Tibial nerve (tissue), 4 donors: ENCODE results near the gene PBRM1. TPM values are rescaled to one million over a fixed set of nuclear protein-coding genes. Genes with fewer than 3 reads are reported as not detected.

Experiments
- DNase-seq, 2 donors: peaks; one replicate each; pipeline ENCODE4 v3.0.0-alpha.2; 2019; ENCODE audit warnings: low spot score in 2 of 2
- H3K27ac ChIP-seq, 4 donors: fragments of 200-600 bp; sonication (generic) in 3 of 4; one replicate each; pipeline ENCODE4 v1.5.1; 2017 to 2019; ENCODE audit warnings: mild to moderate bottlenecking in 1 of 4
- H3K27me3 ChIP-seq, 2 donors: fragments of 200-600 bp; sonication (generic) in 1 of 2; one replicate each; pipeline versions ENCODE4 v1.5.1 to v1.6.0; 2017 to 2019
- H3K36me3 ChIP-seq, 3 donors: fragments of 200-600 bp; sonication (generic); one replicate each; pipeline ENCODE4 v1.5.1; 2018 to 2019
- H3K4me1 ChIP-seq, 4 donors: fragments of 200-600 bp; sonication (generic) in 3 of 4; one replicate each; pipeline ENCODE4 v1.5.1; 2017 to 2019
- H3K4me3 ChIP-seq, 4 donors: fragments of 200-600 bp; sonication (generic) in 3 of 4; one replicate each; pipeline ENCODE4 v1.5.1; 2017 to 2019; ENCODE audit warnings: mild to moderate bottlenecking in 1 of 4, moderate library complexity in 1 of 4
- H3K9me3 ChIP-seq, 4 donors: fragments of 200-600 bp; sonication (generic) in 3 of 4; one replicate each; pipeline ENCODE4 v1.5.1; 2017 to 2019
- EP300 ChIP-seq, 2 donors: sonication (generic); formaldehyde crosslinking; IDR thresholded peaks; one replicate each; pipeline ENCODE4 v1.6.1; 2017; ENCODE audit warnings: antibody characterized with exemption in 2 of 2, mild to moderate bottlenecking in 1 of 2
- POLR2A ChIP-seq, 2 donors: fragments of 450-650 bp; IDR thresholded peaks; one replicate each; pipeline ENCODE4 v1.6.1; 2017; ENCODE audit warnings: antibody characterized with exemption in 2 of 2, mild to moderate bottlenecking in 2 of 2, moderate library complexity in 2 of 2
- WGBS, 2 donors: methylation state at CpG; one replicate each; pipeline ENCODE4 v1.1.5; 2018; 5-methylcytosine and 5-hydroxymethylcytosine counted together
- total RNA-seq, 4 donors: library from RNA; depleted of rRNA; stranded (reverse); fragments of >200 nt; gene quantifications; one replicate each; pipeline ENCODE4 v1.1.0, GENCODE V29; 2016
- TF ChIP-seq, protein P1 (sequence below), 5 experiments: fragments of 200-600 bp in 3 of 5; fragments of 450-650 bp in 2 of 5; sonication (generic) in 3 of 5; IDR thresholded peaks; one replicate each; pipeline ENCODE4 v1.5.1; 2016 to 2019; ENCODE audit warnings: antibody characterized with exemption in 5 of 5, mild to moderate bottlenecking in 3 of 5, moderate library complexity in 2 of 5

The PBRM1 gene
- total RNA-seq, 4 donors from 2014 or later = 87.0 to 123 (median 114) TPM

DNA sequence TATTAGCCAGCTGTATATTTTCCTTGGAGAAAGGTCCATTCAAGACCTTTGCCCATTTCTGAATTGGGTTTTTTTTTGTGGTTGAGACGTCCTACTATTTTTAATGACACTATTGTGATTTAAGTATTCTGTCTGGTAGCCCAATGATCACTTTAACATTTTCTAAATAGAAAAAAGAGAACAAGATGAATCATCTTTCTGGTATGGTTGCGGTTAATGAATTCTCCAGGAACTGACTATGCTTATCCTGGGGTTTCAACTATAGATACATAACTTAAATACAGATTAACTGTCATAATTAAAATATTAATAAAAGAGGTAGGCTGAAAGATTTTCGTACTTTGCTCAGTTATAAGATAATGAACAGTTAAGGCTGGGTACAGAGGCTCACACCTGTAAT lies 51.9 kb downstream of the PBRM1 start:
- H3K4me3 ChIP-seq = no peak overlapping the region
- no peaks in the 10 kb centered on the region for H3K9me3 ChIP-seq
- no peaks in the 10 kb centered on the region for H3K4me1 ChIP-seq
- H3K27me3 ChIP-seq = no peaks in the 10 kb centered on the region
- WGBS, 2 donors = 86 to 88% methylated on average over 3 of the region's 3 CpGs
- no peak overlapping the region for H3K27ac ChIP-seq
- peaks cover 0 to 83% (median 0%) of the 10 kb centered on the region in 3 donors for H3K36me3 ChIP-seq
- TF ChIP-seq, protein P1, sequence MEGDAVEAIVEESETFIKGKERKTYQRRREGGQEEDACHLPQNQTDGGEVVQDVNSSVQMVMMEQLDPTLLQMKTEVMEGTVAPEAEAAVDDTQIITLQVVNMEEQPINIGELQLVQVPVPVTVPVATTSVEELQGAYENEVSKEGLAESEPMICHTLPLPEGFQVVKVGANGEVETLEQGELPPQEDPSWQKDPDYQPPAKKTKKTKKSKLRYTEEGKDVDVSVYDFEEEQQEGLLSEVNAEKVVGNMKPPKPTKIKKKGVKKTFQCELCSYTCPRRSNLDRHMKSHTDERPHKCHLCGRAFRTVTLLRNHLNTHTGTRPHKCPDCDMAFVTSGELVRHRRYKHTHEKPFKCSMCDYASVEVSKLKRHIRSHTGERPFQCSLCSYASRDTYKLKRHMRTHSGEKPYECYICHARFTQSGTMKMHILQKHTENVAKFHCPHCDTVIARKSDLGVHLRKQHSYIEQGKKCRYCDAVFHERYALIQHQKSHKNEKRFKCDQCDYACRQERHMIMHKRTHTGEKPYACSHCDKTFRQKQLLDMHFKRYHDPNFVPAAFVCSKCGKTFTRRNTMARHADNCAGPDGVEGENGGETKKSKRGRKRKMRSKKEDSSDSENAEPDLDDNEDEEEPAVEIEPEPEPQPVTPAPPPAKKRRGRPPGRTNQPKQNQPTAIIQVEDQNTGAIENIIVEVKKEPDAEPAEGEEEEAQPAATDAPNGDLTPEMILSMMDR (IDR thresholded peaks at IDR 0.05) = no peak
- no peak for DNase-seq

DNA sequence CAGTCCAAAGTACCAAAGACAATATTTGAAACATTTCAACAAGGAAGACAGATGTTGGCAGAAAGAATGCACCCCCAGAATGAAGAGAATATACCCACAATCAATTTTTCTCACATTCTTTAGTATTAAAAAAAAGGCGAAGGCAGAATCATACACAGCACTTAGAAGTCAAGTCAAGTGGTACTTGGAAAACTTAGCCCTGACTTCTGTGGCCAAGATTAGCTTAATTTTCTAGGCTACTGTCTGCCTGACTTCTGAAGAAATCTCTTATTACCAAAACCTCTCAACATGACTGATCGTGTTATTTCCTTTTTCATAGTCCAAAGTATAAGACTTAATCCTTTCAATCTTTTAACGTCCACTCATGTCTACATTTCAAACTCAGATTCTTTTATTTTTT lies 60.7 kb downstream of the PBRM1 start:
- no peaks in the 10 kb centered on the region for H3K9me3 ChIP-seq
- no peak for DNase-seq
- H3K27me3 ChIP-seq = no peaks in the 10 kb centered on the region
- H3K4me1 ChIP-seq = no peaks in the 10 kb centered on the region
- peaks cover 0 to 50% (median 10%) of the 10 kb centered on the region in 3 donors for H3K36me3 ChIP-seq
- 87 to 88% methylated on average over 3 of the region's 3 CpGs for WGBS, 2 donors
- no peak overlapping the region for H3K4me3 ChIP-seq
- no peak overlapping the region for H3K27ac ChIP-seq
- TF ChIP-seq EP300 (IDR thresholded peaks at IDR 0.05) (no peak), POLR2A (IDR thresholded peaks at IDR 0.05) (no peak)
- TF ChIP-seq, protein P1 (IDR thresholded peaks at IDR 0.05) = no peak

DNA sequence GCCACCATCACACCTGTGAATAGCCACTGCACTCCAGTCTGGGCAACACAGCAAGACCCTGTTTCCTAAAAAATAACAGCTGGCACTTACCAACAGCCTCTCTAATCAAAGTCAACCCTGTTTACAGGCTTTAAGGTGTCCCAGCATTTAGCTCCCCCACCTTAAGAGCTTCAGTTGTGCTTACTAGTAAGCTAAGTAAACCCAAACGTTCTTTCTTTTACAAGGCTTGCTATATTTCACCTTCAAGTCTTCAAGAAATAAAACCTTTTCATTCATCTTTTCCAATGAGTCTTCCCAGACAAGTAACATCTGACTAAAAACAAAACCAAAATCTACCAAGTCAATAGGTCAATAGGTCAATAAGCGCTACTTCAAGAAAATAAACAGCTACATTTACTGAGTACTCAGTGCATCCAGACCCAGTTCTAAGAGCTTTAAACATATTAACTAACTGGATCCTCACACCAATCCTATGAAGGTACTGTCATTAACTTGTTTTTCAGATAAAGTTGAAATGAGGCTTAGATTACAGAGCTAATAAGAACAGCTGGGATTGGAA lies 62.4 kb downstream of the PBRM1 start:
- no peak overlapping the region for H3K4me3 ChIP-seq
- H3K9me3 ChIP-seq = no peaks in the 10 kb centered on the region
- no peak for TF ChIP-seq EP300 (IDR thresholded peaks at IDR 0.05)
- TF ChIP-seq, protein P1 (IDR thresholded peaks at IDR 0.05) = no peak
- TF ChIP-seq POLR2A (IDR thresholded peaks at IDR 0.05) = no peak
- H3K4me1 ChIP-seq = no peaks in the 10 kb centered on the region
- WGBS, 2 donors = 58 to 60% methylated on average over 2 of the region's 2 CpGs
- H3K27ac ChIP-seq = no peak overlapping the region
- no peak for DNase-seq
- no peaks in the 10 kb centered on the region for H3K27me3 ChIP-seq
- peaks cover 0 to 54% (median 10%) of the 10 kb centered on the region in 3 donors for H3K36me3 ChIP-seq

DNA sequence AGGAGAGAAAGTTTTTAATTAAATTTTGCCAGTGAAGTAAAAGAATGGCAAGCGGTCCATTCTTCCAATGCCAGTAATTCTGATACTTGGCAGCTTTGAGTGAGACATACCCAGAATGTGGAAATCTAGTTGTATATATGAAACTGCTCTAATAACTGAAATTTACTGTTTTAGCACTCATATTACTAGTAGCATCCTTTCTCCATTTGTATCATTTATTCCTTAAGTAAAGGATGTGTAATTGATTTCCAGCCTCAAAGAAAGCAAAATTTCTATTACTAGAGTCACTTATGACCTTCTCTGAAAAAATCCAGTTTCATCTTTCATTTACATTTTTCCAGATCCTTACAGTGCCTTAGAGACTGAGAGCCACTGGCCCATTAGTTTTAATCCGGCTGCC lies 65.1 kb downstream of the PBRM1 start:
- H3K4me1 ChIP-seq = no peaks in the 10 kb centered on the region
- no peaks in the 10 kb centered on the region for H3K27me3 ChIP-seq
- H3K9me3 ChIP-seq = no peaks in the 10 kb centered on the region
- TF ChIP-seq EP300 (IDR thresholded peaks at IDR 0.05) (no peak), POLR2A (IDR thresholded peaks at IDR 0.05) (no peak)
- TF ChIP-seq, protein P1 (IDR thresholded peaks at IDR 0.05) = no peak
- 92 to 98% methylated on average over 2 of the region's 2 CpGs for WGBS, 2 donors
- H3K27ac ChIP-seq = no peak overlapping the region
- no peak for DNase-seq
- H3K36me3 ChIP-seq = peaks cover 0 to 56% (median 8%) of the 10 kb centered on the region in 3 donors
- H3K4me3 ChIP-seq = no peak overlapping the region

DNA sequence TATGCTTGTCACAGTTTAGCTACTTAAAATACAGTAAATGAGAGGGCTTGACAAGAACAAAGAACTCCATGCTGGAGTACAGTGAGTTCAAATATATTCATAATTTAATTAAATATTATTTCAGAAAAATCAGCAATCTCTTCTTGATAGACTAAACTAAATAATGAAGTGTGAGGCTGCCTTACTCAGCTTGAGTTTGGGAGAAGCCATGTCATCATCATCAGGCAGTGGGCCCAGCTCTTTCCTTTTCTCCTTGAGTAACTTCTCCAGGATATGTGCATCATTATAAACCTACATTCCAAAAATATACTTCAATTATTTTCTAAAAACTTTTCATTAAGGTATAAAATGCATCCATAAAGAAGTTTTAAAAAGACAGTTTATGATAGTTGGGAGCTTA lies 70.5 kb downstream of the PBRM1 start:
- Histone ChIP-seq H3K27me3 (no peaks in the 10 kb centered on the region), H3K9me3 (no peaks in the 10 kb centered on the region), H3K4me3 (no peak overlapping the region), H3K27ac (no peak overlapping the region), H3K36me3 (peaks cover 0 to 87% (median 8%) of the 10 kb centered on the region in 3 donors), H3K4me1 (no peaks in the 10 kb centered on the region)
- DNase-seq = no peak
- TF ChIP-seq EP300 (IDR thresholded peaks at IDR 0.05) (no peak), POLR2A (IDR thresholded peaks at IDR 0.05) (no peak)
- TF ChIP-seq, protein P1 (IDR thresholded peaks at IDR 0.05) = no peak
